SK-N-SH (cell line): ENCODE results near the gene DHRSX. TPM values are rescaled to one million over a fixed set of nuclear protein-coding genes. Genes with fewer than 3 reads are reported as not detected.
"Not testable (repeated sequence)": the region's sequence is repeated elsewhere in the genome, so short reads cannot be mapped to it uniquely, and the experiment has no call there.

Experiments
- CTCF ChIA-PET: fragments of 300-600, 350-600 bp; formaldehyde crosslinking; extraction: SDS; loops from one replicate; lab custom pipeline; 2021; lab: Yijun Ruan, JAX
- POLR2A ChIA-PET: fragments of 350-600 bp; sonication (Branson Sonifier 250); formaldehyde crosslinking; extraction: SDS; loops from one replicate; lab custom pipeline; 2020; ENCODE audit warnings: antibody characterized with exemption, inconsistent platforms; lab: Yijun Ruan, JAX
- DNase-seq: peaks from one replicate; pipeline ENCODE4 v3.0.0; 2012
- H2AFZ ChIP-seq: fragments of 200-600 bp; sonication (generic); 2 replicates; pipeline ENCODE4 v1.8.1; 2016; ENCODE audit warnings: antibody characterized with exemption, mild to moderate bottlenecking, low read depth
- H3F3A ChIP-seq: fragments of 200-600 bp; sonication (generic); replicated peaks from 2 replicates; pipeline ENCODE3; 2016; ENCODE audit warnings: antibody characterized with exemption, mild to moderate bottlenecking; ENCODE audit not compliant: insufficient read depth
- H3K27ac ChIP-seq, 2 experiments: fragments of 200-500 bp in 1 of 2; fragments of 200-600 bp in 1 of 2; sonication (Bioruptor generic) in 1 of 2; sonication (generic), shearing (Covaris generic) in 1 of 2; 2 replicates each; pipeline versions ENCODE4 v1.5.1 to v1.6.1; 2014 to 2016; ENCODE audit warnings: low read depth in 2 of 2, inconsistent platforms in 1 of 2, low read length in 1 of 2, mild to moderate bottlenecking in 1 of 2, mixed read lengths in 1 of 2
- H3K27me3 ChIP-seq: fragments of 200-600 bp; sonication (generic), shearing (Covaris generic); 2 replicates; pipeline ENCODE4 v1.6.1; 2016; ENCODE audit warnings: mixed run types; ENCODE audit not compliant: insufficient read depth
- H3K36me3 ChIP-seq, 2 experiments: fragments of 200-500 bp in 1 of 2; fragments of 200-600 bp in 1 of 2; sonication (Bioruptor generic) in 1 of 2; sonication (generic) in 1 of 2; replicated peaks in 1 of 2; 2 replicates each; pipeline versions ENCODE3 to v1.5.1; 2014 to 2016; ENCODE audit warnings: low read length in 1 of 2, mild to moderate bottlenecking in 1 of 2; ENCODE audit not compliant: insufficient read depth in 2 of 2, control insufficient read depth in 1 of 2
- H3K4me1 ChIP-seq, 2 experiments: fragments of 200-500 bp in 1 of 2; fragments of 200-600 bp in 1 of 2; sonication (Bioruptor generic) in 1 of 2; sonication (generic), shearing (Covaris generic) in 1 of 2; 2 replicates each; pipeline versions ENCODE4 v1.5.1 to v1.6.1; 2014 to 2016; ENCODE audit warnings: low read depth in 1 of 2, low read length in 1 of 2, mixed run types in 1 of 2; ENCODE audit not compliant: insufficient read depth in 2 of 2, control insufficient read depth in 1 of 2
- H3K4me2 ChIP-seq: fragments of 200-600 bp; sonication (generic), shearing (Covaris generic); 2 replicates; pipeline ENCODE4 v1.6.1; 2017; ENCODE audit warnings: mixed run types
- H3K4me3 ChIP-seq, 2 experiments: fragments of 200-500 bp in 1 of 2; fragments of 200-600 bp in 1 of 2; sonication (Bioruptor generic) in 1 of 2; sonication (generic), shearing (Covaris generic) in 1 of 2; 2 replicates each; pipeline versions ENCODE4 v1.5.1 to v1.8.1; 2014 to 2016; ENCODE audit warnings: low read depth in 2 of 2, inconsistent platforms in 1 of 2, low read length in 1 of 2, mild to moderate bottlenecking in 1 of 2, mixed read lengths in 1 of 2, moderate library complexity in 1 of 2
- H3K79me2 ChIP-seq: fragments of 200-600 bp; sonication (generic); 2 replicates; pipeline ENCODE4 v1.8.1; 2017; ENCODE audit warnings: mild to moderate bottlenecking; ENCODE audit not compliant: insufficient read depth
- H3K9ac ChIP-seq: fragments of 200-600 bp; sonication (generic); 2 replicates; pipeline ENCODE4 v1.6.1; 2017; ENCODE audit warnings: mixed run types
- H3K9me2 ChIP-seq: fragments of 200-600 bp; sonication (generic); 2 replicates; pipeline ENCODE4 v1.6.1; 2017; ENCODE audit warnings: mixed run types
- H3K9me3 ChIP-seq: fragments of 200-600 bp; sonication (generic); 2 replicates; pipeline ENCODE4 v1.6.1; 2017; ENCODE audit warnings: mixed run types, mild to moderate bottlenecking, moderate library complexity
- H4K20me1 ChIP-seq: fragments of 200-600 bp; sonication (generic); 2 replicates; pipeline ENCODE4 v1.6.1; 2017; ENCODE audit warnings: mild to moderate bottlenecking, mixed run types; ENCODE audit not compliant: insufficient read depth
- JUND ChIP-seq: IDR thresholded peaks from 2 replicates; pipeline ENCODE4 v1.4.0; 2012
- MXI1 ChIP-seq: IDR thresholded peaks from 2 replicates; pipeline ENCODE4 v1.6.1; 2012; ENCODE audit warnings: mild to moderate bottlenecking, low read depth, low read length, improper control_type of control experiment
- NRF1 ChIP-seq: IDR thresholded peaks from 2 replicates; pipeline ENCODE4 v1.6.1; 2012; ENCODE audit warnings: low read depth, mild to moderate bottlenecking, low read length
- RCOR1 ChIP-seq: fragments of 150-350 bp; IDR thresholded peaks from 2 replicates; pipeline ENCODE4 v1.6.1; 2017; ENCODE audit warnings: antibody characterized with exemption, low read length
- RXRA ChIP-seq: IDR thresholded peaks from 2 replicates; pipeline ENCODE4 v1.4.0; 2012; ENCODE audit warnings: low read depth, mild to moderate bottlenecking, borderline replicate concordance
- SMC3 ChIP-seq: IDR thresholded peaks from 2 replicates; pipeline ENCODE4 v1.6.1; 2012; ENCODE audit warnings: low read depth, low read length, improper control_type of control experiment
- TCF12 ChIP-seq: IDR thresholded peaks from 2 replicates; pipeline ENCODE4 v1.4.0; 2012
- WGBS: methylation state at CpG from one replicate; pipeline ENCODE4 v1.1.6; 2017; ENCODE audit warnings: low lambda C conversion rate; 5-methylcytosine and 5-hydroxymethylcytosine counted together
- polyA plus RNA-seq, 3 experiments: library from polyadenylated mRNA; depleted of rRNA; stranded (reverse); fragments of >200 nt; gene quantifications; 2 replicates each; pipeline ENCODE4 v1.2.3, GENCODE V29; 2012
- TF ChIP-seq, protein P1 (sequence below): IDR thresholded peaks from 2 replicates; pipeline ENCODE4 v1.6.1; 2012; ENCODE audit warnings: mild to moderate bottlenecking, low read depth, low read length, moderate library complexity
- TF ChIP-seq, protein P2 (sequence below): fragments of 150-350 bp; IDR thresholded peaks from 2 replicates; pipeline ENCODE4 v1.6.1; 2017; ENCODE audit warnings: antibody characterized with exemption, low read length, low read depth, borderline replicate concordance
- TF ChIP-seq, protein P3 (sequence below): IDR thresholded peaks from 2 replicates; pipeline ENCODE4 v1.4.0; 2012; ENCODE audit warnings: low read depth, borderline replicate concordance
- TF ChIP-seq, protein P4 (sequence below): IDR thresholded peaks from 2 replicates; pipeline ENCODE4 v1.4.0; 2012; ENCODE audit warnings: low read depth

The DHRSX gene
- polyA plus RNA-seq, 1 of the 3 experiments (the other 2 are of a cell fraction): 34.3 TPM

DNA sequence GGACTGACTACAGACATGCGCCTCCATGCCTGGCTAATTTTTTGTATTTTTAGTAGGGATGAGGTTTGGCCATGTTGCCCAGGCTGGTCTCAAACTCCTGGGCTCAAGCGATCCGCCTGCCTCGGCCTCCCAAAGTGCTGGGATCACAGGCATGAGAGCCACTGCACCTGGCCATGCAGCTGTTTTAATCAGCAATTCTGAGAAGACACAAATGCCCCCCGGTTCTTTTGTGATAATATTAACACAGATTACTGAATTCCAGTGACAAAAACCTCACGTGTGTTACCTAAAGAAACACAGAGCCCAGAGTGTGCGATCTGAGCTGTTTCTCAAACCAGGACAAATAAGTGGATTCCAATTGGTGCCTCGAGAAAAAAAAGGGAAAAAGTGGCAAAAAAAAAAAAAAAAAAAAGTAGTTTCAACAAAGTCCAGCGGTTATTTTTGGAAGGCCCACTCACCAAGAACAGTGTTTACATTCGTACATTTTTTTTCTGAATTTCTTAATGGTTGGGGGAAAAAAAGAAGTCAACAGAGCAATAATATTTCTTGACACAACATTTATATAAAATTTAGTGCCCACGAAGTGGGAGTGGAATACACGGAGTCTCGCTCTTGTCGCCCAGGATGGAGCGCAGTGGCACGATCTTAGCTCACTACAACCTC is 17.2 kb downstream of the DHRSX start (continued):
- TF ChIP-seq NRF1 (no peak), SMC3 (no peak), RXRA (no peak)
- TF ChIP-seq, protein P1, sequence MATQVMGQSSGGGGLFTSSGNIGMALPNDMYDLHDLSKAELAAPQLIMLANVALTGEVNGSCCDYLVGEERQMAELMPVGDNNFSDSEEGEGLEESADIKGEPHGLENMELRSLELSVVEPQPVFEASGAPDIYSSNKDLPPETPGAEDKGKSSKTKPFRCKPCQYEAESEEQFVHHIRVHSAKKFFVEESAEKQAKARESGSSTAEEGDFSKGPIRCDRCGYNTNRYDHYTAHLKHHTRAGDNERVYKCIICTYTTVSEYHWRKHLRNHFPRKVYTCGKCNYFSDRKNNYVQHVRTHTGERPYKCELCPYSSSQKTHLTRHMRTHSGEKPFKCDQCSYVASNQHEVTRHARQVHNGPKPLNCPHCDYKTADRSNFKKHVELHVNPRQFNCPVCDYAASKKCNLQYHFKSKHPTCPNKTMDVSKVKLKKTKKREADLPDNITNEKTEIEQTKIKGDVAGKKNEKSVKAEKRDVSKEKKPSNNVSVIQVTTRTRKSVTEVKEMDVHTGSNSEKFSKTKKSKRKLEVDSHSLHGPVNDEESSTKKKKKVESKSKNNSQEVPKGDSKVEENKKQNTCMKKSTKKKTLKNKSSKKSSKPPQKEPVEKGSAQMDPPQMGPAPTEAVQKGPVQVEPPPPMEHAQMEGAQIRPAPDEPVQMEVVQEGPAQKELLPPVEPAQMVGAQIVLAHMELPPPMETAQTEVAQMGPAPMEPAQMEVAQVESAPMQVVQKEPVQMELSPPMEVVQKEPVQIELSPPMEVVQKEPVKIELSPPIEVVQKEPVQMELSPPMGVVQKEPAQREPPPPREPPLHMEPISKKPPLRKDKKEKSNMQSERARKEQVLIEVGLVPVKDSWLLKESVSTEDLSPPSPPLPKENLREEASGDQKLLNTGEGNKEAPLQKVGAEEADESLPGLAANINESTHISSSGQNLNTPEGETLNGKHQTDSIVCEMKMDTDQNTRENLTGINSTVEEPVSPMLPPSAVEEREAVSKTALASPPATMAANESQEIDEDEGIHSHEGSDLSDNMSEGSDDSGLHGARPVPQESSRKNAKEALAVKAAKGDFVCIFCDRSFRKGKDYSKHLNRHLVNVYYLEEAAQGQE: no peak

DNA sequence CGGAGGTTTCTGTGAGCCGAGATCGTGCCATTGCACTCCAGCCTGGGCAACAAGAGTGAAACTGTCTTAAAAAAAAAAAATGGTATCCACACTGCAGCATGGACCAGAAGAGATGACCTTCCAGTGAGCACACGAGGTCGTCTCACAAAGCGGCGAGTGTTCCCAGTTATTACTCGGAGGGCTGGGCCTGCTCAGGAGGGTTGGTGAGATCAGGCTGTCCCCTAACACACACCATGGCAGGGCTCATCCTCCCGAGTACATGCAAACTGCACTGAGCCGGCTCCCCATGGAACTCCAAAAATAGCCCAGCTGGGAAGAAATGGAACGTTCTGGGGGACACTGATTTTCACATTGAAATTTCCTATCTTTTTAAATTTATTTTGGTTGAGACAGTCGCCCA is 19.2 kb downstream of the DHRSX start:
- CTCF ChIA-PET, H3K36me3 ChIP-seq, H3K4me2 ChIP-seq, H4K20me1 ChIP-seq, H2AFZ ChIP-seq, H3K27ac ChIP-seq, POLR2A ChIA-PET, H3F3A ChIP-seq, H3K9me2 ChIP-seq, H3K4me3 ChIP-seq, H3K4me1 ChIP-seq, H3K9me3 ChIP-seq, DNase-seq, H3K27me3 ChIP-seq, H3K9ac ChIP-seq: not testable (repeated sequence)
- peaks cover 38% of the 10 kb centered on the region; the same call in 1 of the 2 replicates for H3K79me2 ChIP-seq
- 97% methylated on average over 9 of the region's 12 CpGs for WGBS

DNA sequence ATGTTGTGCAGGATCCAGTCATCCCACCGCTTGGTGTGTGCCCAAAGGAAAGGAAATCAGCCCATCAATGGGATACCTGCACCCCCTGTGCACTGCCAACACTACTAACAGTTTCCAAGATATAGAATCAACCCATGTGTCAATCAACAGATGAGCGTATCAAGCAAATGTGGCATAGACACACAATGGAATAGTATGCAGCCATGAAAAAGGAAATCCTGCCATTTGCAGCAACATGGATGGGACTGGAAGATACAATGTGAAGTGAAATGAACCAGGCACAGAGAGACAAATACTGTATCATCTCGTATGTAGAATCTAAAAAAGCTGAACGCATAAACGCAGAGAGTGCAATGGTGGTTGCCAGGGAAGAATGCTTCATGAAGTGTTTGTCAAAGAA is 20.8 kb downstream of the DHRSX start:
- H2AFZ ChIP-seq, H3K9ac ChIP-seq, H3F3A ChIP-seq, H3K9me2 ChIP-seq, CTCF ChIA-PET, H3K36me3 ChIP-seq, POLR2A ChIA-PET, H3K27me3 ChIP-seq, H3K27ac ChIP-seq, H3K4me1 ChIP-seq, H4K20me1 ChIP-seq, H3K9me3 ChIP-seq, DNase-seq, H3K4me2 ChIP-seq, H3K4me3 ChIP-seq: not testable (repeated sequence)
- 92% methylated on average over 5 of the region's 5 CpGs for WGBS
- H3K79me2 ChIP-seq: peaks cover 44% of the 10 kb centered on the region; the same call in 1 of the 2 replicates

DNA sequence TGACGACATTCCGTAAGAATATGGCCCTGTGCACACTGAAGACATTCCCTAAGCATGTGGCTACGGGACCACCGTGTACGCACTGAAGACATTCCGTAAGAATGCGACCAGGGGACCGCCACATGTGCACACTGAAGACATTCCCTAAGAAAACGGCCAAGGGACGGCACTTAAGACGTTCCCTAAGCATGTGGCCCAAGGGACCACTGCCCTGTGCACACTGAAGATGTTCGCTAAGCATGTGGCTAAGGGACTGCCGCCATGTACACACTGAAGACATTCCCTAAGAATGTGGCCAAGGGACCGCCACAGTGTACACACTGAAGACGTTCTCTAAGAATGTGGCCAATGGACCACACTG is 21.4 kb downstream of the DHRSX start:
- Histone ChIP-seq H4K20me1 (peaks cover 10% of the 10 kb centered on the region; the same call in 1 of the 2 replicates), H3K9me2 (no peaks in the 10 kb centered on the region), H3F3A (no peaks in the 10 kb centered on the region), H3K79me2 (peaks cover 43% of the 10 kb centered on the region; the same call in 1 of the 2 replicates), H3K4me2 (no peak overlapping the region), H3K27ac (no peak overlapping the region), H2AFZ (no peak overlapping the region), H3K36me3 (peaks cover 0 to 2% of the 10 kb centered on the region in 2 experiments), H3K9me3 (no peaks in the 10 kb centered on the region), H3K27me3 (no peaks in the 10 kb centered on the region), H3K4me3 (no peak overlapping the region), H3K4me1 (no peaks in the 10 kb centered on the region), H3K9ac (no peak overlapping the region)
- 97% methylated on average over 14 of the region's 15 CpGs for WGBS
- TF ChIP-seq, protein P2, sequence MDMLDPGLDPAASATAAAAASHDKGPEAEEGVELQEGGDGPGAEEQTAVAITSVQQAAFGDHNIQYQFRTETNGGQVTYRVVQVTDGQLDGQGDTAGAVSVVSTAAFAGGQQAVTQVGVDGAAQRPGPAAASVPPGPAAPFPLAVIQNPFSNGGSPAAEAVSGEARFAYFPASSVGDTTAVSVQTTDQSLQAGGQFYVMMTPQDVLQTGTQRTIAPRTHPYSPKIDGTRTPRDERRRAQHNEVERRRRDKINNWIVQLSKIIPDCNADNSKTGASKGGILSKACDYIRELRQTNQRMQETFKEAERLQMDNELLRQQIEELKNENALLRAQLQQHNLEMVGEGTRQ: no peak
- TF ChIP-seq JUND (no peak), MXI1 (no peak), TCF12 (no peak), RCOR1 (no peak)
- TF ChIP-seq, protein P3, sequence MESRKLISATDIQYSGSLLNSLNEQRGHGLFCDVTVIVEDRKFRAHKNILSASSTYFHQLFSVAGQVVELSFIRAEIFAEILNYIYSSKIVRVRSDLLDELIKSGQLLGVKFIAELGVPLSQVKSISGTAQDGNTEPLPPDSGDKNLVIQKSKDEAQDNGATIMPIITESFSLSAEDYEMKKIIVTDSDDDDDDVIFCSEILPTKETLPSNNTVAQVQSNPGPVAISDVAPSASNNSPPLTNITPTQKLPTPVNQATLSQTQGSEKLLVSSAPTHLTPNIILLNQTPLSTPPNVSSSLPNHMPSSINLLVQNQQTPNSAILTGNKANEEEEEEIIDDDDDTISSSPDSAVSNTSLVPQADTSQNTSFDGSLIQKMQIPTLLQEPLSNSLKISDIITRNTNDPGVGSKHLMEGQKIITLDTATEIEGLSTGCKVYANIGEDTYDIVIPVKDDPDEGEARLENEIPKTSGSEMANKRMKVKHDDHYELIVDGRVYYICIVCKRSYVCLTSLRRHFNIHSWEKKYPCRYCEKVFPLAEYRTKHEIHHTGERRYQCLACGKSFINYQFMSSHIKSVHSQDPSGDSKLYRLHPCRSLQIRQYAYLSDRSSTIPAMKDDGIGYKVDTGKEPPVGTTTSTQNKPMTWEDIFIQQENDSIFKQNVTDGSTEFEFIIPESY: no peak
- TF ChIP-seq, protein P4, sequence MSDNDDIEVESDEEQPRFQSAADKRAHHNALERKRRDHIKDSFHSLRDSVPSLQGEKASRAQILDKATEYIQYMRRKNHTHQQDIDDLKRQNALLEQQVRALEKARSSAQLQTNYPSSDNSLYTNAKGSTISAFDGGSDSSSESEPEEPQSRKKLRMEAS: no peak
- ChIA-PET CTCF (no interaction called here), POLR2A (no interaction called here)
- DNase-seq: no peak
